ENCODE data around the gene CTSL.

CTSL gene

DNA sequence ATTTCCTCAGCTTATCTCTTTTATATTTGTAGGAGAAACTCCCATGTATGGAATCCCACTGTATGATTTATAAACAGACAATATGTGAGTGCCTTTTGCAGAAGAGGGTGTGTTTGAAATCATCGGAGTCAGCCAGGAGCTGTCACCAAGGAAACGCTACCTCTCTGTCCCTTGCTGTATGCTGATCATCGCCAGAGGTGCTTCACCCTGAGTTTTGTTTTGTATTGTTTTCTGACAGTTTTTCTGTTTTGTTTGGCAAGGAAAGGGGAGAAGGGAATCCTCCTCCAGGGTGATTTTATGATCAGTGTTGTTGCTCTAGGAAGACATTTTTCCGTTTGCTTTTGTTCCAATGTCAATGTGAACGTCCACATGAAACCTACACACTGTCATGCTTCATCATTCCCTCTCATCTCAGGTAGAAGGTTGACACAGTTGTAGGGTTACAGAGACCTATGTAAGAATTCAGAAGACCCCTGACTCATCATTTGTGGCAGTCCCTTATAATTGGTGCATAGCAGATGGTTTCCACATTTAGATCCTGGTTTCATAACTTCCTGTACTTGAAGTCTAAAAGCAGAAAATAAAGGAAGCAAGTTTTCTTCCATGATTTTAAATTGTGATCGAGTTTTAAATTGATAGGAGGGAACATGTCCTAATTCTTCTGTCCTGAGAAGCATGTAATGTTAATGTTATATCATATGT lies 18.0 kb upstream of the CTSL start:
- TF ChIP-seq, protein P1, sequence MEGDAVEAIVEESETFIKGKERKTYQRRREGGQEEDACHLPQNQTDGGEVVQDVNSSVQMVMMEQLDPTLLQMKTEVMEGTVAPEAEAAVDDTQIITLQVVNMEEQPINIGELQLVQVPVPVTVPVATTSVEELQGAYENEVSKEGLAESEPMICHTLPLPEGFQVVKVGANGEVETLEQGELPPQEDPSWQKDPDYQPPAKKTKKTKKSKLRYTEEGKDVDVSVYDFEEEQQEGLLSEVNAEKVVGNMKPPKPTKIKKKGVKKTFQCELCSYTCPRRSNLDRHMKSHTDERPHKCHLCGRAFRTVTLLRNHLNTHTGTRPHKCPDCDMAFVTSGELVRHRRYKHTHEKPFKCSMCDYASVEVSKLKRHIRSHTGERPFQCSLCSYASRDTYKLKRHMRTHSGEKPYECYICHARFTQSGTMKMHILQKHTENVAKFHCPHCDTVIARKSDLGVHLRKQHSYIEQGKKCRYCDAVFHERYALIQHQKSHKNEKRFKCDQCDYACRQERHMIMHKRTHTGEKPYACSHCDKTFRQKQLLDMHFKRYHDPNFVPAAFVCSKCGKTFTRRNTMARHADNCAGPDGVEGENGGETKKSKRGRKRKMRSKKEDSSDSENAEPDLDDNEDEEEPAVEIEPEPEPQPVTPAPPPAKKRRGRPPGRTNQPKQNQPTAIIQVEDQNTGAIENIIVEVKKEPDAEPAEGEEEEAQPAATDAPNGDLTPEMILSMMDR (conservative IDR thresholded peaks at IDR 0.05; ENCODE audit: low read depth, low read length) = no peak
- no peak overlapping the region for H3K4me3 ChIP-seq (ENCODE audit: low read depth, low read length)
- DNase-seq (ENCODE audit: low read depth) = peak; percentile 55

DNA sequence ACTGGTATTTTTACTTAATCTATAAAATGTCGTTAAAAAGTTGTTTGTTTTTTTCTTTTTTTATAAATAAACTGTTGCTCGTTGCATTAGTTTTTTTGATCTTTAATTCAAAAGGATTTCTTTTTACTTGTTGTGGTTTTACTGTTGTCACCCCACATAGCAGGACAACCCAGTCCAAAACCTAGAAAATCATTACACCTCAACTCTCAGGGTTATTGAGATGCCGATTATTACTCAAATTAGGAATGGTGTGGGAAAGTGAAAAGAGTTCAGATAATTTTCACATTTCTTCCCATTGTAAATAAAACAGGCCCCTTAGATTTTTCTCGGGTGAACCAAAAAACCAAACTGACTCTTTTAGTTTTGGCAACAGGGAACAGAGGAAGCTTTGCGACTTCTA lies 17.4 kb upstream of the CTSL start:
- no peak for DNase-seq (ENCODE audit: low read depth)
- TF ChIP-seq, protein P1 (conservative IDR thresholded peaks at IDR 0.05; ENCODE audit: low read depth, low read length) = no peak
- H3K4me3 ChIP-seq (ENCODE audit: low read depth, low read length) = no peak overlapping the region

DNA sequence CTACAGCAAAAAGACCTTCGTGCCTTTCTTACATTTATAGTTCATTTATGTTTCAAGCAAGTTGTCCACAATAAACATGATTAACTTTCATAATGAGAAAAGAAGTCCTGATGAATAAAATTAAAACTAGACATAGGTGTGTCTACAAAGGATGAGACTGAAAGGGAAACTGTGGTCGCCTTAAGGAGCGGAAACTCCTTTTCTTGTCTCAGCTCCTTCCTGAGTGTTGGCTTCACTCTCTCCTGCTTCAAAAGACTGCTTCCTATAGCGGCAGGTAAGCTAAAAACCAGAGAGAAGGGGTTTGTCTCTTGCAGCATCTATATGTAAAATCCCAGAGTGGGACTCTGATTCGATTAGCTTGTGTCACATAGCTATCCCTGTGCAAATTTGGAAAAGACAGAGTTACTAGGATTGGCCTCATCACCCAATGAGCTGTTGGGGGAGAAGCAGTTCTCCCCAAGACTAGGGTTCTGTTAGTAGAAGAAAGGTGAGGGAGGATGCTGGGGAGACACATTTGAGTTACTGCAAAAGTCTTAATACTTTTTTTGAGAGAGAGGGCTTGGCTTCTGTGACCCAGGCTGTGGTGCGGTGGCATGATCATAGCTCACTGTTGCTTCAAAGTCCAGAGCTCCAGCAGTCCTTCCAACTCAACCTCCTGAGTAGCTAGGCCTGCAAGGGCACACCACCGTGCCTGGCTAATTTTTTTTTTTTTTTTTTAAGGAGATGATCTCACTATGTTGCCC lies 16.8 kb upstream of the CTSL start:
- TF ChIP-seq, protein P1 (conservative IDR thresholded peaks at IDR 0.05; ENCODE audit: low read depth, low read length) = no peak
- DNase-seq (ENCODE audit: low read depth) = no peak
- H3K4me3 ChIP-seq (ENCODE audit: low read depth, low read length) = no peak overlapping the region

DNA sequence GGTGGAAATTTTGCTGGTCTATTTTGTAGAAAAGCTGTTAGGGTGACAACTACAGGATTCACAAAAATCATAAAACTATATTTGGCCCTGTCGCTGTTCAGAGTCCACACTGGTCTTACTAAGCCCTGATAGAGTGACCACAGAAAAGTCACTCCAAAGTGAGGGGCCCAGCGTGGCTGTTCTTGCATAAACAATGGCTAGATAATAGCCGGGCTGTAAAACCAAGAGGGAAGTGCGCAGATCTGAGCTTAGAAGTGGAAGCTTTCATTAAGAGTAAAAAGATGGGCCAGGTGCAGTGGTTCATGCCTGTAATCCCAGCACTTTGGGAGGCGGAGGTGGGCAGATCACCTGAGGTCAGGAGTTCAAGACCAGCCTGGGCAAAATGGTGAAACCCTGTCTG lies 15.5 kb upstream of the CTSL start:
- TF ChIP-seq, protein P1 (conservative IDR thresholded peaks at IDR 0.05; ENCODE audit: low read depth, low read length) = no peak
- DNase-seq (ENCODE audit: low read depth) = no peak
- H3K4me3 ChIP-seq (ENCODE audit: low read depth, low read length) = no peak overlapping the region

DNA sequence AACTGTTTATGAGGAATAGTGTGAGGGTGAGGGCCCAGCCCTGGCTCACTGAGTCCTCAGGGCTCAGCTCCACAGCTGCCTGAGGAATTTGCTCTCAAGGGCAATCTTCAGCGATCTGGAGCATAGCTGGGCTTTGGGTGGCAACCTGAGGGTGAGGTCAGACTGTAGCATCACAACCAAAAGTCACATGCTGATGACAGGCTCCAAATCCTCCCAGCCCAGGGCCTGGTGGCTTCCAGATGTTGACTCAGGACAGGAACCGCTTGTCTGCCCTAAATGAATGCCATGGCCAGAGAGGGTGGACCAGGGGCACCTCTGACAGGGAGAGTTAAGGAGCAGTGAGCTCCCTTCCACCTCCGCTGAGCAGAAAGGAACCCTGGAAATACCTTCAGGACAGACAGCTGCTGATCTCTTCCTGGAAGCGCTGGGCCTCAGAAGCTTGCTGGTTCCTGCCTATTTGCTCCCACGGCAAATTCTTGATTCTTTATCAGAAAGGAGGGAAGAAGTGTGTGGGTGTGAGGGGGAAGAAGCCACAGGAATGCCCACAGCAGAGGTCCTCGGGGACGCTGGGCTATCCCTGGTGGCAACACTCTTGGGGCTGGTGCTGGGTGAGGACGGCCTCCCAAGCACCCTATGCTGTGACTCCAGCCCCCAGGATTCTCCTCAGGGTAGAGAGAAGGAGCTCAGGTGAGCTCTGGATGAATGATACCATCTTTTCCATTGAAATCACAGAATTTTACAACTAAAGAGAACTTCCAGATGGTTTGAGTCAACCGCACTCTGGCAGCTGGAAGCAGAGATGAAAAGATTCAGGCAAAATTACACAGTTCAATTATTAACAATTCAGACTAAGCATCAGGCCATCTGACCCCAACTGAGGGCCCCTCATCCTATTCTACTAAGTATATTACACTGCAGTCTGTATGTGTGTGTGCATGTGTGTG lies 13.8 kb upstream of the CTSL start:
- TF ChIP-seq, protein P1 (conservative IDR thresholded peaks at IDR 0.05; ENCODE audit: low read depth, low read length) = no peak
- H3K4me3 ChIP-seq (ENCODE audit: low read depth, low read length) = no peak overlapping the region
- peak; percentile 77 for DNase-seq (ENCODE audit: low read depth)

DNA sequence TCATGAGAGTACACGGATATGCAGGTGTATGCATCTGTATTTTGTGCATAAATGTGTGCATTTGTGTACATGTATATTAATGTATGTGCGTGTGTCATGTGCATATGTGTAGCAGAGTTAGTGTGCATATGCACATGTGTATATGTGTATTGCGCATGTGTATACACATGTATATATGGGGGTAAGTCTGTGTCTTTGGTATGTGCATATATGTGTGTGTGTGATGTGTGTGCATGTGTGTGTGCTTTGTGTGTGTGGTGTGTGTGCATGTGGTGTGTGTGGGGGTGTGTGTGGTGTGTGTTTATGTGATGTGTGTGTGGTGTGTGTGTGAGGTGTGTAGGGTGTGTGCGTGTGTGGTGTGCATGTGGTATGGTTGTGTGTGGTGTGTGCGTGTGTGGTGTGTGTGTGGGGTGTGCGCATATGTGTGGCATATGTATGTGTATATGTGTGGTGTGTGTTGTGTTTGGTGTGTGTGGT lies 13.1 kb upstream of the CTSL start:
- H3K4me3 ChIP-seq (ENCODE audit: low read depth, low read length) = no peak overlapping the region
- no peak for DNase-seq (ENCODE audit: low read depth)
- TF ChIP-seq, protein P1 (conservative IDR thresholded peaks at IDR 0.05; ENCODE audit: low read depth, low read length) = no peak

Data from choroid plexus epithelial cell (primary cell).